Breast epithelium (tissue), 4 donors: ENCODE results near the gene FASTKD3. TPM values are rescaled to one million over a fixed set of nuclear protein-coding genes. Genes with fewer than 3 reads are reported as not detected.

Experiments used
- DNase-seq, 2 donors: peaks; one replicate each; pipeline ENCODE4 v3.0.0-alpha.2; 2019; ENCODE audit warnings: low spot score in 2 of 2
- H3K27ac ChIP-seq, 2 donors: fragments of 200-600 bp; sonication (generic) in 1 of 2; one replicate each; pipeline ENCODE4 v1.5.1; 2016 to 2019; ENCODE audit warnings: mild to moderate bottlenecking in 1 of 2
- H3K27me3 ChIP-seq, 2 donors: fragments of 200-600 bp; sonication (generic) in 1 of 2; one replicate each; pipeline versions ENCODE4 v1.5.1 to v1.6.0; 2017 to 2019; ENCODE audit warnings: control low read depth in 1 of 2, mild to moderate bottlenecking in 1 of 2
- H3K36me3 ChIP-seq: fragments of 200-600 bp; one replicate; pipeline ENCODE4 v1.5.1; 2019
- H3K4me1 ChIP-seq, 2 donors: fragments of 200-600 bp; sonication (generic); one replicate each; pipeline ENCODE4 v1.5.1; 2016 to 2019; ENCODE audit warnings: control low read depth in 1 of 2
- H3K4me3 ChIP-seq, 3 donors: fragments of 200-600 bp; sonication (generic); 1 replicate in 2 of 3; 2 replicates in 1 of 3; pipeline ENCODE4 v1.5.1; 2016 to 2019; ENCODE audit warnings: mild to moderate bottlenecking in 3 of 3, moderate library complexity in 2 of 3
- H3K9me3 ChIP-seq, 2 donors: fragments of 200-600 bp; sonication (generic) in 1 of 2; one replicate each; pipeline ENCODE4 v1.5.1; 2016 to 2019; ENCODE audit warnings: control low read depth in 1 of 2
- CTCF ChIP-seq, 3 donors: fragments of 450-650 bp; IDR thresholded peaks; one replicate each; pipeline ENCODE4 v1.5.1; 2016 to 2017; ENCODE audit warnings: antibody characterized with exemption in 3 of 3, mild to moderate bottlenecking in 3 of 3, moderate library complexity in 3 of 3
- POLR2A ChIP-seq: fragments of 450-650 bp; IDR thresholded peaks from one replicate; pipeline ENCODE4 v1.6.1; 2016; ENCODE audit warnings: antibody characterized with exemption, mild to moderate bottlenecking, moderate library complexity
- POLR2AphosphoS5 ChIP-seq, 3 donors: sonication (generic); formaldehyde crosslinking; IDR thresholded peaks; one replicate each; pipeline ENCODE4 v1.6.1; 2017; ENCODE audit warnings: antibody characterized with exemption in 3 of 3
- intact Hi-C: fragments of 100-400 bp; cut with DNase I; formaldehyde crosslinking; loops from one replicate; pipeline ENCODE4 v1.15.1; 2023; ENCODE audit warnings: low total_unique reads
- total RNA-seq, 3 donors: library from RNA; depleted of rRNA; stranded (reverse); fragments of >200 nt; gene quantifications; one replicate each; pipeline ENCODE4 v1.1.0, GENCODE V29; 2016

Gene FASTKD3
- total RNA-seq, 3 donors from 2014 or later, result 5.1 to 13.4 (median 13.3) TPM

GRCh38 chr5:7842531-7842930, 26.3 kb downstream of the FASTKD3 start:
- no peaks in the 10 kb centered on the region for H3K9me3 ChIP-seq
- intact Hi-C loops, result no loop called here
- H3K4me3 ChIP-seq, result no peak overlapping the region
- no peaks in the 10 kb centered on the region for H3K4me1 ChIP-seq
- H3K36me3 ChIP-seq, result no peaks in the 10 kb centered on the region
- no peak overlapping the region for H3K27ac ChIP-seq
- no peak for DNase-seq
- H3K27me3 ChIP-seq, result no peaks in the 10 kb centered on the region
- TF ChIP-seq POLR2A (no peak), CTCF (IDR thresholded peaks at IDR 0.05) (no peak), POLR2AphosphoS5 (IDR thresholded peaks at IDR 0.05) (no peak)

- Histone ChIP-seq H3K27ac (no peak overlapping the region), H3K4me3 (no peak overlapping the region), H3K36me3 (no peaks in the 10 kb centered on the region), H3K9me3 (no peaks in the 10 kb centered on the region), H3K27me3 (no peaks in the 10 kb centered on the region), H3K4me1 (no peaks in the 10 kb centered on the region)
- intact Hi-C loops, result no loop called here
- no peak for DNase-seq
- TF ChIP-seq CTCF (IDR thresholded peaks at IDR 0.05) (no peak), POLR2A (no peak), POLR2AphosphoS5 (IDR thresholded peaks at IDR 0.05) (no peak)
Observed at GRCh38 chr5:7837403-7837802, 31.4 kb downstream of the FASTKD3 start.

GRCh38 chr5:7834982-7835381, 33.8 kb downstream of the FASTKD3 start:
- Histone ChIP-seq H3K27me3 (no peaks in the 10 kb centered on the region), H3K36me3 (no peaks in the 10 kb centered on the region), H3K4me3 (no peak overlapping the region), H3K27ac (no peak overlapping the region), H3K9me3 (no peaks in the 10 kb centered on the region), H3K4me1 (no peaks in the 10 kb centered on the region)
- TF ChIP-seq CTCF (IDR thresholded peaks at IDR 0.05) (no peak), POLR2AphosphoS5 (IDR thresholded peaks at IDR 0.05) (no peak), POLR2A (no peak)
- intact Hi-C loops, result no loop called here
- no peak for DNase-seq

- intact Hi-C loops, result no loop called here
- TF ChIP-seq POLR2AphosphoS5 (IDR thresholded peaks at IDR 0.05) (no peak), POLR2A (no peak), CTCF (IDR thresholded peaks at IDR 0.05) (no peak)
- no peaks in the 10 kb centered on the region for H3K27me3 ChIP-seq
- H3K27ac ChIP-seq, result no peak overlapping the region
- no peak for DNase-seq
- no peaks in the 10 kb centered on the region for H3K4me1 ChIP-seq
- H3K36me3 ChIP-seq, result no peaks in the 10 kb centered on the region
- H3K9me3 ChIP-seq, result no peaks in the 10 kb centered on the region
- H3K4me3 ChIP-seq, result no peak overlapping the region
Observed at GRCh38 chr5:7828269-7828668, 40.6 kb downstream of the FASTKD3 start.

GRCh38 chr5:7827610-7828009, 41.2 kb downstream of the FASTKD3 start:
- no peak overlapping the region for H3K27ac ChIP-seq
- no peaks in the 10 kb centered on the region for H3K9me3 ChIP-seq
- H3K27me3 ChIP-seq, result no peaks in the 10 kb centered on the region
- H3K4me3 ChIP-seq, result no peak overlapping the region
- no peak for TF ChIP-seq POLR2A
- TF ChIP-seq CTCF (IDR thresholded peaks at IDR 0.05), result peak in 1 of 3 donors; percentile 21
- no peaks in the 10 kb centered on the region for H3K4me1 ChIP-seq
- H3K36me3 ChIP-seq, result no peaks in the 10 kb centered on the region
- intact Hi-C loops, result no loop called here
- no peak for DNase-seq
